Fibroblast of skin of left biceps (primary cell): Measurements from ENCODE around the gene POFUT2.

Source experiments
- DNase-seq, 2 experiments: peaks; one replicate each; pipeline ENCODE4 v3.0.0-alpha.2; 2013; ENCODE audit warnings: low read depth in 2 of 2

The POFUT2 gene

DNA sequence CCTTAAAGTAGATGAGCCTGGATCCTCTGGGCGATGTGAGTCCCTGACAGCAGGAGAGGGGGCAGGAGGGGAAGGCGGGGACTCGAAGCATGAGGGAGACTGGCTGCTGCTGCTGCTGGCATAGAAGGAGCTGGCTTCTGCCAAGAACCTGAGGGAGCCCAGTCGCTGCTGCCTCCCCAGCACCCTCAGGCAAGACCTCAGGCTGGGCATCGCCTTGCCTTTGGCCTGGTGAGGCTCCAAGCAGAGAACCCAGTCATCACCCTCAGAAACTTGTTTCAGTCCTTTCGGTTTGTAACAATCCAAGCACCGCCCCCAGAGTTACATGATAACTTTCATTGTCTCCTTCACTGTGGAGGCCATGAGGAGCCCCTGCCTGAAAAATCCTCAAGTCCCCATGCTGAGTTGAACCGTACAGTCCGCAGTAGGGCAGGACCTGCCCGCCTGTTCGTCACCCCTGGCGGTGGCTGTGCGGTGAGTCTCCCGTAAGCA lies 38.8 kb downstream of the POFUT2 start:
- DNase-seq = no peak

GRCh38 chr21:45248301-45248892 lies 39.3 kb downstream of the POFUT2 start:
- DNase-seq = no peak

- DNase-seq = no peak
Measured at GRCh38 chr21:45246386-45247320, 41.0 kb downstream of the POFUT2 start.

DNA sequence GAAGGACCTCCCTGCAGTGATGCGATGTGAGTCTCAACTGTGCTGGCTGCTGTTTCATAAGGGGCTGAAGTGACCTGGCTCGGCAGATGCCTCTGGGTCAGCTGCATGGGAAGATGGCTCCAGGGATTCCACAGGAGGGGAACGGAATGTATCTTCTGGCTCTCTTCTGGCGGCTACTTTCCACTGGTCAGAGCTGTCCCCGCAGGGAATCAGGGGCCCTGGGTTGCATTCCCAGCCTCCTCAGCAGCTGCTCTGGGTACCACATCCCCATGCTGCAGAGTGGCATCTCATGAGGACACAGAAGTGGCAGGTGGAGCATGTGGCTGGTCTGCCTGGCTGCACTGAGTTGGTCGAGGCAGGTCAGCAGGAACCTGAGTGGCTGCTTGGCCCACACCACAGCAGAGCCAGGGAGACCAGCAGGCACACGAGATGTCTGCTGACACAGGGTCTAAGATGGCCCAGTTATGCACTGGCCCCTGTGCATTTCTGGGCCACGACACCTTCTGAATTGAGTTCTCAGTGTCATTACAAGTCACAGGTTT lies 42.8 kb downstream of the POFUT2 start:
- no peak for DNase-seq

DNA sequence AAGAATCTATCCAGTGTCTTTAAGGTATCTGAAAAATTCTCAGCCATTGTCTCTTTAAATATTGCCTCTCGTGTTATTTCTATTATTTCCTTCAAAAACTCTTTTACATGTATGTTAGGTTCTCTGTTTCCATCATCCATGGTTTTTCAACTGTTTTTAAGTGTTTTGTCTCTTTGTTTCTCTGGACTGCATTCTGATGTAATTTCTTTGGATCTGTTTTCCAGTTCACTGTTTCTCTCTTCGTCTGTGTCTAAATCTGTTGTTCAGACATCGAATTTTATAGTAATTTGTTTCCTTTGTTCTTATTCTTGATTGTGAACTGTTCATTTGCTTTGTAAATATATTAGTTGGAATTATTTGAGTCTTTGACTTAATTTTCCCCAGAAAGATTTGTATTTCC lies 44.1 kb downstream of the POFUT2 start:
- DNase-seq = no peak

DNA sequence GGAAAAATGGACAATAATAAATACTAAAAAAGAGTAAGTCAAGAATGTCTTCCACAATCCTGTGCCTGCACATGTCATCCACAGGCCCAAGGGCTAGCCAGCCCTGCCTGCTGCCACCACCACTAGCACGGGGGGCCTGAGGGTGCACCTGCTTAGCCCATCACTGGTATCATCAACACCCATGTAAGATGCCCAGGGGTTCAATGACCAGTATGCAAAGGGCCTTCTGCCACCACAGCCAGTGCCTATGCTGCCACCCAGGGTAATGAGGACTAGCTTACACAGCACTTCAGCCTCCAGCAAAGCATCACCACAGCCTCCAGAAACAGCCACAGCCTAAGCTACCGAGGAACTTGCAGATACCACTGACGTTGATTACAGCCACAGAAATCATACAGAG lies 46.3 kb downstream of the POFUT2 start:
- DNase-seq = no peak

DNA sequence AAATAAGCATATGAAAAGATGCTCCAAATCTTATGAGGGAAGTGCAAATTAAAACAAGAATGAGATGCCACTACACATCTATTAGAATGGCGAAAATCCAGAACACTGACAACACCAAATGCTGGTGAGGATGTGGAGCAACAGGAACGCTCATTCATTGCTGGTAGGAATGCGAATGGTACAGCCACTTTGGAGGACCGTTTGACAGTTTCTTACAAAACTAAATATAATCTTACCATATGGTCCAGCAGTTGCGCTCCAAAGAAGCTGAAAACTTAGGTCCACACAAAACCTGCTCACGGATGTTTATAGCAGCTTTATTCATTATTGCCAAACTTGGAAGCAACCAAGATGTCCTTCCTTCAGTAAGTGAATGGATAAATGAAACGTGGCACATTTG lies 50.3 kb downstream of the POFUT2 start:
- no peak for DNase-seq

DNA sequence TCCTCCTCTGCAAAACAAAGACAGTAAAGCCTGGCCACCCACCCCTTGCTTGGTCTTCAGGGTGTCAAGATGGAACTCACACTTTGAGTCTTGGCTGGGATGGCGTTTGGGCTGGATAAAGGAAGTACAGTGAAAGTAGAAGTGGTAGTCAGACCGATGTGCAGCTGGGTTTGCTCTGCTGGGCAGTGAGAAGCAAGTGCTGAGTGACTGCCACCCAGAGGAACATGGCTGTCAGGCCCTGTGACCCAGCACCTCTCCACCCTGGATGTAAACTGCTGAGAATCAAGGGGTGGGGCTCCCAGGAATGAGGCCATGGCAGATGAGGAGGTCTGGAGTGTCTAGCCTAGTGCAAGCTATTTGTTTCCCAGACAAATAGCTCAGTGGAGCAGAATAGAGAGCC lies 51.2 kb downstream of the POFUT2 start:
- no peak for DNase-seq

- no peak for DNase-seq
Measured at GRCh38 chr21:45235488-45235887, 52.2 kb downstream of the POFUT2 start.

- no peak for DNase-seq
Measured at GRCh38 chr21:45234965-45235364, 52.7 kb downstream of the POFUT2 start.

DNA sequence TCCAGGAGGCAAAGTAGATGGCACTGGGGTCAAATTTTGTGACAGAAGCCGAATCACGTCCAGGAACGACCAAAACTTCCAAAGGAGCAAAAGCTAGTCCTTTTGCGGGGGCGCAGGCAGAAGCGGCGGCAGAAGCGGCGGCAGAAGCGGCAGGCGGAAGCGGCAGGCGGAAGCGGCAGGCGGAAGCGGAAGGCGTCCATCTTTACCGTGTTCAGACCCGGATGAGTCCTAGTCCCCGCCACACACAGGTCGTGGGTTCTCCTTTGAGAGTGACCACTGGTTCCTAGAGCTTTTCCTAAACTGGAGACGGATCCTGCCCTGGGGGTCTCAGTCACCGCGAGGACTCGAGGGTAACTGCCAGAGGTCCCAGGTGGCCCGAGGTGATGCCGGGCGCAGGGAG lies 53.6 kb downstream of the POFUT2 start:
- no peak for DNase-seq

GRCh38 chr21:45231705-45232104 lies 56.0 kb downstream of the POFUT2 start:
- DNase-seq = no peak

DNA sequence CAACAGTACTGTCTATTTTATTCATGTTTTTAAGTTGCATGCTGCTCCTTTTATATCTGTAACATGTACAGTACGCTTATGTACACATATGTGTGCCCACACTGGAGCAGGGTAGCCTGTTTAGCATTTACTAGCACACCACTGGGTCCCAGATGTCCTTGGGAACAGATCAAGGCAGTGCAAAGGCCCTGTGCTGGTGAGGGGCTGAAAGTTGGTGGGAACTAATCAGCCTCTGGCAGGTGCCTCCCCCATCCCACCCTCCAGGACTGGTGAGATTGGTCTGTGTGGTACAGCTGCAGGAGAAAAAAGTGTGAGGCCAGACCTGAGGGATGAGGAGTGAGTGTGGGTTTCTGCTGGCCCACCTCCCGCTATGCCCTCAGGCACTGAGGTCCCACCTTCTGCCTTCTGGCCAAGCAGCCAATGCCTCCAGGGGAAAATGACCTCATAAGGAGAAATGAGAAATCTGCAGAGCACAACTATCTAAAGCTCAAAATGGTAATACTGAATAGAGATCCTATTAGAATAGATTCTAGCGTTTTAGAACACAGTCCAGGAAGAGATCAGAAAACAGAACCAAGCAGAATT lies 58.9 kb downstream of the POFUT2 start:
- DNase-seq = no peak

- peak; percentile 97 for DNase-seq
Measured at GRCh38 chr21:45228171-45228641, 59.5 kb downstream of the POFUT2 start.

GRCh38 chr21:45227735-45228134 lies 60.0 kb downstream of the POFUT2 start:
- DNase-seq = no peak

DNA sequence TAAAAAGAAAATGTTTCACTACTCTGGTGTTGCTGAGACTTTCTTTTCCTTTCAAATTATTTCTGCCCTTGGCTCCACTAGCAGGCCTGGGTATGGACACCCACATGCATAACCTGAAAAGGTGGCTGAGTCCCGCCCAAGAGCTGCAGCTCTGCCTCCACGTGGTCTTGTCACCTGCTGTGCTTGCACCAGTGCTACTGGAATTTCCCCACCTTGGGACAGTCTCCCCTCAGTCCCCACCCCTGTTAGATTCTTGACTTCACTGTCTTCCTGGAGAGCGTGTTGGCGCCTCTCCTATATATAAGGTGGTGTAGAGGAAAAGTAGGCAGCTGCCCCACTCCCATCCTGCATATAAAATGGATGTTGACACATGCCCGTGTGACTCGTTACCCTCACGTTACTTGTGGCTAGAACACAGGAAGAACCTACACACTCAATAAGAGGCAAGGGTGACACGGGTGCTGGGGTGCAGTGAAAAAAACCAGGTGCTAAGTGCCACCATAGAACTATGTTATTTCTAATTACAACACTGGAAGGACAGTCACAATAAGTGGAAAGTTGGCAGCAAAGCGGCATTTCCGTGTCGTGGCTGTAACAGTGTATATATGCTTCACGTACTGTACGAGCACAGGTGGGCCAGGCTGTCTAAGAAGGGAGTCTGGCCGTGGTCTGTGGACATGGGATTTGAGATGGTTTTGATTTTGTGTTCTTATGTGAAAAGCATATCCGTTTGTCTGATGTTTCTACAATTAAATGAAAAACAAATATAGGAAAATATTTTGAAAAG lies 61.0 kb downstream of the POFUT2 start:
- DNase-seq = no peak

- DNase-seq = no peak
Measured at GRCh38 chr21:45225741-45226327, 61.9 kb downstream of the POFUT2 start.

GRCh38 chr21:45225041-45225740 lies 62.5 kb downstream of the POFUT2 start:
- no peak for DNase-seq

DNA sequence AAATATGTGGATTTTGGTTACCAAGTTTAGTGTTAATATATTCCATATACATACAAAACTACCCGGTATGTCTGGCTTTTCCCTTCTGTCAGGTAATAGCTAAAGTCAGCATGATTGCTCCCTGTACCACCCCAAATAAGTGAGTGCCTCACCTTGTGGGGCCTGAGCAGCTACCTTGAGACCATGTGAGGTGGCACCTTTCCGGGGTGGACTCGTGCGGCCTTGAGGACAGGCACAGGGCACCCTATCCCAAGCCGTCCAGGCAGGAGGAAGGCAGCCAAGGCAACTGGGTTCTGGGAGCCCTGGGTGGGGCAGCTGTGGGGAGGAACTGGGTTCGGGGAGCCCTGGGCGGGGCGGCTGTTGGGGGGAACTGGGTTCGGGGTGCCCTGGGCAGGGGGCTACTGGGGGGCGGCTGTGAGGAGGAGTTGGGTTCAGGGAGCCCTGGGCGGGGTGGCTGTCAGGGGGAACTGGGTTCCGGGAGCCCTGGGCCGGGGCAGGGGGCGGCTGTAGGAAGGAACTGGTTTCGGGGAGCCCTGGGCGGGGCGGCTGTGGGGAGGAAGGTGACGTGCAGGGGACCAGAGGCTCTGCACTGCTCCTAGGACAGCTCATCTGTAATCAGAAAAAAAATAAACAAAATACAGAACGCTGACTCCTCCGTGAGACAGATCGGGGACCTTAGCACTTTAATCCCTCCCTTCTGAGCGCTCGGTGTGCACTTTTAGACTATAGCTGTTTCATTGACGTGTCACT lies 63.3 kb downstream of the POFUT2 start:
- no peak for DNase-seq
